SKM-1 (cell line): ENCODE data around the gene GNG8.

Experiments
- DNase-seq: peaks from one replicate; lab custom pipeline; 2025; ENCODE audit not compliant: unreplicated experiment; lab: John Stamatoyannopoulos, UW

The GNG8 gene

DNA sequence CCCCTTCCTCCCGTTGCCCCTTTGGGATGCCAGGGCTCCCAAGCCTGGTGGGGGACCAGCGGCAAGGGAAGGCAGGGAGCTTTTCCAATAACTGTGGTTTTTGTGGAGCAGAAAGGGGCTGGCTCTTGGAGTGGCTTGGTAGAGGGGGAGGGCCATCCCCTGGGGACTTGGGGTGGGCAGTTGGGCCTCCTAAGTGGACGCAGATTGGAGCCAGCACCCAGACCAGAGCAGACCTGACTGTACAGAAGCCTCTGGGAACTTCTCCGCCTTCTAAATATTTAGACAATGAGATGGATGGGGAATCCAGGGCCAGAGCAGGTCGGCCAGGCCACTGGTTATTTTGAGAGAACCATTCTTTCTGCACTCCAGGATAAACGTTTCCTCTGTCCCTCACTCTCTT lies 15.3 kb downstream of the GNG8 start:
- DNase-seq: no peak

GRCh38 chr19:46620267-46620666 lies 15.7 kb downstream of the GNG8 start:
- no peak for DNase-seq

GRCh38 chr19:46618670-46619231 lies 17.3 kb downstream of the GNG8 start:
- DNase-seq: no peak

DNA sequence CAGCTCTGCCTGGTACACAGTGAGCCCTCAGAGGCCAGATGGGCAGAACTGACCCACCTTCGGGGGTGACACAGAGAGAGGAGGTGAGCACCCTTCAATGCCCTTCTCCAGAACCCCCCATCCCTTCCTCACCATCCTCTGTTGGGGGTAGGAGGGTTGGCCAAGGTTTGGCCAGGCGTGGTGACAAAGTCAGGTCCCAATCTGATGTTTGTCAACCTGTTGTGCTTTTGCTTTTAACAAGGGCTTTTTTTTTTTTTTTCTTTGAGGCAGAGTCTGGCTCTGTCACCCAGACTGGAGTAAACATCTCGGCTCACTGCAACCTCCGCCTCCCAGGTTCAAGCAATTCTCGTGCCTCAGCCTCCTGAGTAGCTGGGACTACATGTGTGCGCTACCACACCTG lies 18.4 kb downstream of the GNG8 start:
- DNase-seq: no peak

- DNase-seq: no peak
Measured at GRCh38 chr19:46616631-46617322, 19.2 kb downstream of the GNG8 start.

- DNase-seq: no peak
Measured at GRCh38 chr19:46615966-46616365, 20.0 kb downstream of the GNG8 start.

GRCh38 chr19:46614114-46614722 lies 21.8 kb downstream of the GNG8 start:
- DNase-seq: no peak

GRCh38 chr19:46613525-46613924 lies 22.5 kb downstream of the GNG8 start:
- no peak for DNase-seq

- DNase-seq: no peak
Measured at GRCh38 chr19:46611776-46612175, 24.2 kb downstream of the GNG8 start.

GRCh38 chr19:46610851-46611770 lies 24.9 kb downstream of the GNG8 start:
- DNase-seq: no peak

GRCh38 chr19:46610413-46610775 lies 25.6 kb downstream of the GNG8 start:
- no peak for DNase-seq

DNA sequence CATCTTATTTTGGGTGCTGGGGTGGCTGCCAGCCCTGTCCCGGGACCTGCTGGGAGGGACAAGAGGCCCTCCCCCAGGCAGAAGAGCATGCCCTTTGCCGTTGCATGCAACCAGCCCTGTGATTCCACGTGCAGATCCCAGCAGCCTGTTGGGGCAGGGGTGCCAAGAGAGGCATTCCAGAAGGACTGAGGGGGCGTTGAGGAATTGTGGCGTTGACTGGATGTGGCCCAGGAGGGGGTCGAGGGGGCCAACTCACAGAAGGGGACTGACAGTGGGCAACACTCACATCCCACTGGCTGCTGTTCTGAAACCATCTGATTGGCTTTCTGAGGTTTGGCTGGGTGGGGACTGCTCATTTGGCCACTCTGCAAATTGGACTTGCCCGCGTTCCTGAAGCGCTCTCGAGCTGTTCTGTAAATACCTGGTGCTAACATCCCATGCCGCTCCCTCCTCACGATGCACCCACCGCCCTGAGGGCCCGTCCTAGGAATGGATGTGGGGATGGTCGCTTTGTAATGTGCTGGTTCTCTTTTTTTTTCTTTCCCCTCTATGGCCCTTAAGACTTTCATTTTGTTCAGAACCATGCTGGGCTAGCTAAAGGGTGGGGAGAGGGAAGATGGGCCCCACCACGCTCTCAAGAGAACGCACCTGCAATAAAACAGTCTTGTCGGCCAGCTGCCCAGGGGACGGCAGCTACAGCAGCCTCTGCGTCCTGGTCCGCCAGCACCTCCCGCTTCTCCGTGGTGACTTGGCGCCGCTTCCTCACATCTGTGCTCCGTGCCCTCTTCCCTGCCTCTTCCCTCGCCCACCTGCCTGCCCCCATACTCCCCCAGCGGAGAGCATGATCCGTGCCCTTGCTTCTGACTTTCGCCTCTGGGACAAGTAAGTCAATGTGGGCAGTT lies 26.2 kb downstream of the GNG8 start:
- DNase-seq: no peak

- no peak for DNase-seq
Measured at GRCh38 chr19:46608581-46609345, 27.2 kb downstream of the GNG8 start.

DNA sequence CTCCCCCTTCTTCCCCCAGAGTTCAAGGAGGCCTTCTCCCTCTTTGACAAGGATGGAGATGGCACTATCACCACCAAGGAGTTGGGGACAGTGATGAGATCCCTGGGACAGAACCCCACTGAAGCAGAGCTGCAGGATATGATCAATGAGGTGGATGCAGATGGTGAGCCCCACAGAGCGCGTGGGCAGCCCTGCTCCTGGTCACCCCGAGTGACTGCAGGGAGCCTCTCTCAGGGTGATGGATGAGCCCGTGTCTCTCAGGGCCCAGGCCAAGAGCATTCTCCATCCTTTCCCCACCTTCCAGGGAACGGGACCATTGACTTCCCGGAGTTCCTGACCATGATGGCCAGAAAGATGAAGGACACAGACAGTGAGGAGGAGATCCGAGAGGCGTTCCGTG lies 27.8 kb downstream of the GNG8 start:
- DNase-seq: no peak

DNA sequence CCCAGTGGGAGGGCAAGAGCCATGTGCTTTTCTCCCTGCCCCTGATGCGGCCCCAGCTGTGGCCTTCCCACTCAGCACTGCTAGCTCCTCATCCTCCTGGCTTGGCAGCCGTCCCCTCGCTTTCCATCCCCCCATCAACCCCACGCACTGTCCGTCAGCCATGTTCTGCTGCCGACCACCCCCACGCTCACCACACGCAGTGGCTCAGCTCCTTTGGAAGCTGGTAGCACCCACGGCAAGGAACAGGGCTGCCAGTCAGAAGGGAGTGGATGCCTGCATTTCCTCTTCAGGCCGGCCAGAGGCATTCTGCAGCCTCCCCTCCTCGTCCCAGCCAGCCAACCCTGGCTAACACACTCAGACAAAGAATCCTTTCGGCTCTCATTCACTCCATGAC lies 28.6 kb downstream of the GNG8 start:
- peak; percentile 54 for DNase-seq

DNA sequence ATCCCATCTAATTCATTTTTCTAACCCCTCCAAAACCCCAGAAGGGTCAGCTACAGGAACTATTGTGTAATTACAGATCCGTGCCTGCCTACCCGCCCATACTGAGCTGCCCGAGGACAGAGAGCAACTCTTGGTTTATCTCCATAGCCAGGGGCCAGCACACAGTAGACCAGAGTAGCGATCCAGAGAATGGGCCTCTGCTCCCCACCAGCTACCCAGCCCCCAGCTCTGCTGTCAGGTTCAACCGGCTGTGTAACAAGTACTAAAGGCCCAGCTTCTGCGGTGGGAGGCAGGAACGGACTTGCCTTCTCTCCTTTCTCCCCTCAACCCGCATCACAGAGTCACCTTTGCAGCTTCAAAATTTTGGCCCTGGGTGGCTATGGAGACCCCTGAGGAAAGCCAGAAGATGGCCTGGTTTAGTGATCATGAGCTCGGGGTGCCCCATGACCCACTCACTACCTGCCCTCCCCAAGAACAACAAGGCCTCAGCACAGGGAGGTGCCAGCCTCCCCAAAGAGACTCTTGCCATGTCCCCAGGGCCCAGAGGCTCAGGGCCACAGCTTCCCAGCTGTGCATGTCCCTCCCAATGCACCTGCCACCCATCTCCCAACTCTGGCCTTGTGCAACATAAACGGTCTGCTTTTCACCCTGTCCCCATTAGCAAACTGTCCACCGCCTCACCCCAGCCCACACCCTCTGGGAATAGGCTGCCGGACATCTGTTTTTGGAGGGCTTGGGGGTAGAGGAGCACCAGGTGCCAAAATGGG lies 29.1 kb downstream of the GNG8 start:
- no peak for DNase-seq

DNA sequence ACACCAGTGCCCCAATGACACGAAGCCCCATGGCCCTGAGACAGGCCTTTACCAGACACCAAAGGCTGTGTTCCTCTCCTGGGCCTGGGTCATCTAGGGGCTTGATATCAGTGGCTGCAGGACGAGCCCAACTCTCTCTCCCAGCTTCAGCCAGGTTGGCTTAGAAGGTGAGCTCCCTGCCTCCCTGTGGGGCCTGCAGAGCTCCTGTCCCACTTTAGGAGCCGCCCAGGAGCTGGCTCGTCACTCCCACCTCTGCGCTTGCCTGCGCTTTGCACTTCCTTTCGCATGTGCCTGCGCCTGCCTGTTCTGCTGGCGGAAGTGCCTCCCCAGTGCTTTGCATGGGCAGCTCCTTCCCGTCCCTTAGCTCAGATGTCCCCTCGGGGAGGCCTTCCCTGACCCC lies 30.0 kb downstream of the GNG8 start:
- no peak for DNase-seq

GRCh38 chr19:46605356-46605821 lies 30.6 kb downstream of the GNG8 start:
- DNase-seq: no peak

DNA sequence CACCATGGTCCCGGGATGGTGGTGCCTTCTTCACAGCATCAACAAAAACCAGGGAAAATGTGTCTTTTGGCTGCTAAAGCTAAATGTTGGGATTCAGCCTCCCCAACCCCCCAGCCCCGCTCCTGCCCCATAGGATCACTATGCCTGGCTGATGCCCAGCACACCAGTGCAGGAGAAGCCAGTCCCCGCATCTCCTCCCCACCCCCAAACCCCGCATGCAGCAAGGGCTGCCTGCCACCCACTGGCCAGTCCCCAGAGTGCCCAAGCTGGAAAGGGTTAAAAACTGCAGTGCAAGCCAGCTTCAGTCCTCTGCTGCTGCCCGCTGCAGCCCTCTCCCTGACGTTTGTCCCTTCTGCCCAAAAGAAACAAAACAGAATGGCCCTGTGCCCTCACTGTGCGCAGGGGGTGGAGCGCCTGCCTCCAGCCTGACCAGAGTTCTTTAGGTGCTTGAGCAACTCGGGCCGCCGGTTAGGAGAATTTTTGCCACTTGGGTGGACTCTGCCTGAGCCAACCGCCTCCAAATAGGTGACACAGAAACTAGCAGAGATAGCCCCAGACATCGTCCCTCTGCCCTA lies 31.1 kb downstream of the GNG8 start:
- DNase-seq: no peak
